Mesothelial cell of epicardium (in vitro differentiated cells): ENCODE measurements around the gene CGN. TPM values are rescaled to one million over a fixed set of nuclear protein-coding genes. Genes with fewer than 3 reads are reported as not detected.

Experiments used
- DNase-seq, 2 experiments: peaks; one replicate each; pipeline ENCODE4 v3.0.0; 2021; ENCODE audit warnings: low spot score in 2 of 2; ENCODE audit not compliant: unreplicated experiment in 2 of 2
- H3K27ac Mint-ChIP-seq: 2 replicates; pipeline ENCODE4 v1.8.0; 2021; ENCODE audit warnings: mixed read lengths
- H3K27me3 Mint-ChIP-seq: 2 replicates; pipeline ENCODE4 v1.8.0; 2021; ENCODE audit warnings: low read depth, mixed read lengths
- H3K36me3 Mint-ChIP-seq: 2 replicates; pipeline ENCODE4 v1.8.0; 2021; ENCODE audit warnings: mixed read lengths
- H3K4me1 Mint-ChIP-seq: 2 replicates; pipeline ENCODE4 v1.8.0; 2021; ENCODE audit warnings: mixed read lengths
- H3K4me3 Mint-ChIP-seq: 2 replicates; pipeline ENCODE4 v1.8.0; 2021; ENCODE audit warnings: mild to moderate bottlenecking, moderate library complexity, mixed read lengths
- H3K9me3 Mint-ChIP-seq: 2 replicates; pipeline ENCODE4 v1.8.0; 2021; ENCODE audit warnings: mixed read lengths
- CTCF ChIP-seq: fragments of 200-600 bp; sonication (generic); IDR thresholded peaks from one replicate; pipeline ENCODE4 v1.5.0; 2021; ENCODE audit warnings: antibody characterized with exemption; ENCODE audit not compliant: unreplicated experiment
- total RNA-seq: library from RNA; stranded (reverse); gene quantifications from 3 replicates; pipeline ENCODE4 v1.2.1, GENCODE V29; 2021

The CGN gene
- total RNA-seq, 1 donor from 2014 or later, result 38.9 TPM

- H3K27me3 Mint-ChIP-seq, result no peaks in the 10 kb centered on the region
- peaks cover 9% of the 10 kb centered on the region for H3K4me1 Mint-ChIP-seq
- no peak for DNase-seq
- H3K27ac Mint-ChIP-seq, result no peak overlapping the region
- no peak for TF ChIP-seq CTCF
- no peak overlapping the region for H3K4me3 Mint-ChIP-seq
- H3K36me3 Mint-ChIP-seq, result peaks cover 19% of the 10 kb centered on the region
- H3K9me3 Mint-ChIP-seq, result no peaks in the 10 kb centered on the region
These were observed 13.5 kb downstream of the CGN start for GRCh38 chr1:151524736-151525135.

DNA sequence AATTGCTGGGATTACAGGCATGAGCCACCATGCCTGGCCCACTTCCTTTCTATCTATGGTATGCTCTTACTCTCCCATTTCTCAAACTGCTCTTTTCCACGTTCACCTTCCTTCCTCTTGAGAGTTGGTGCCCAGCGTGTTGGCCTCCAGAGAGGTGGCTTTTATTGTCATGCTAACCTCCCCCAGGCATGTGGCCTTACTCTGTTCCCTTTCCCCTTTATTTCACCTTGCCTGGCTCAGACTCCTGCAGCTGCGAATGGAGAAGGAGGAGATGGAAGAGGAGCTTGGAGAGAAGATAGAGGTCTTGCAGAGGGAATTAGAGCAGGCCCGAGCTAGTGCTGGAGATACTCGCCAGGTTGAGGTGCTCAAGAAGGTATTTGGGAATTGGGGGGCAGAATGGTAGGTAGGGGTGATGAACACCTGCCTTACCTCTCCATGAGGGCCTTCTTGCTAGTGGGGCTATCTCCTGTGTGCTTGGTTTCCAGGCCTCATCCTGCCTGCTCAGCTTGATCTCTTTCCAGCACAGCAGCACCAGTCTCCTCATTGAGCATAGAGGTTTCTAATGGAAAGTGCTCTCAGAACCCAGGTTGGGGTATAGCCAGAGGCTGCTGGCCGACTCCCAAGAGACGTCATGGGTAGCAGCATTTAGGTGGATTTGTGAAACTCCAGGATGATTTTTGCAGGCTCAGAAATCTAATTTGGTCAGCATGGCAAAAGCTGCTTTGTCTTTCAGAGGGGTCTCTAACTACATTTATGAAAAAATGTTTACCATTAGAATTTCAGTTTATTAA is 15.7 kb downstream of the CGN start:
- Mint-ChIP-seq H3K36me3 (peaks cover 22% of the 10 kb centered on the region), H3K4me3 (no peak overlapping the region), H3K4me1 (no peaks in the 10 kb centered on the region), H3K27ac (no peak overlapping the region), H3K9me3 (no peaks in the 10 kb centered on the region), H3K27me3 (no peaks in the 10 kb centered on the region)
- DNase-seq, result no peak
- TF ChIP-seq CTCF, result no peak

DNA sequence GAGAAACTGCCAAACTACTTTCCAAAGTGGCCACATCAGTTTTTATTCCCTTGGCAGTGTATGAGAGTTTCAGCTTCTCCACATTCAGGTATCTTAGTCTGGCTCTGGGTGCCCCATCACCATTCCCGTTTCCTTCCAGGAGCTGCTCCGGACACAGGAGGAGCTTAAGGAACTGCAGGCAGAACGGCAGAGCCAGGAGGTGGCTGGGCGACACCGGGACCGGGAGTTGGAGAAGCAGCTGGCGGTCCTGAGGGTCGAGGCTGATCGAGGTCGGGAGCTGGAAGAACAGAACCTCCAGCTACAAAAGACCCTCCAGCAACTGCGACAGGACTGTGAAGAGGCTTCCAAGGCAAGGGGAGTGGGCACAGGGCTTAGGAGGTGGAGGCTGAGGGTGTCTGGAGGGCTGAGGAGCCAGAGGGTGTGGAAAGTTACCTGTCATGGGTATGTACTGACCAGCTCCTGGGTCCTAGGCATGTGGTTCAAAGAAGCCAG is 18.1 kb downstream of the CGN start:
- no peak for TF ChIP-seq CTCF
- Mint-ChIP-seq H3K36me3 (peaks cover 21% of the 10 kb centered on the region), H3K27ac (no peak overlapping the region), H3K4me3 (no peak overlapping the region), H3K4me1 (no peaks in the 10 kb centered on the region), H3K9me3 (no peaks in the 10 kb centered on the region), H3K27me3 (no peaks in the 10 kb centered on the region)
- no peak for DNase-seq

- no peak for TF ChIP-seq CTCF
- Mint-ChIP-seq H3K36me3 (peaks cover 17% of the 10 kb centered on the region), H3K27ac (no peak overlapping the region)
These were observed 18.6 kb downstream of the CGN start for GRCh38 chr1:151529781-151530180.

DNA sequence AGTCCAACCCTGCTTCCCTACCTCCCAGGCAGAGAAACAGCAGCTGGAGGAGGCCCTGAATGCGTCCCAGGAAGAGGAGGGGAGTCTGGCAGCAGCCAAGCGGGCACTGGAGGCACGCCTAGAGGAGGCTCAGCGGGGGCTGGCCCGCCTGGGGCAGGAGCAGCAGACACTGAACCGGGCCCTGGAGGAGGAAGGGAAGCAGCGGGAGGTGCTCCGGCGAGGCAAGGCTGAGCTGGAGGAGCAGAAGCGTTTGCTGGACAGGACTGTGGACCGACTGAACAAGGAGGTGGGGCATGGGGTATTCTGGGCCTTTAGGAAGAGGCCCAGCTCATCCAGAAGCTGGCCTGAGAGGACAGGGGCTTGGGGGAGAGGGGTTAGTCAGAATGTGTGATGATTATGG is 19.3 kb downstream of the CGN start:
- H3K4me1 Mint-ChIP-seq, result no peaks in the 10 kb centered on the region
- DNase-seq, result no peak
- H3K4me3 Mint-ChIP-seq, result no peak overlapping the region
- H3K36me3 Mint-ChIP-seq, result peaks cover 16% of the 10 kb centered on the region
- H3K27ac Mint-ChIP-seq, result no peak overlapping the region
- H3K27me3 Mint-ChIP-seq, result no peaks in the 10 kb centered on the region
- no peaks in the 10 kb centered on the region for H3K9me3 Mint-ChIP-seq
- no peak for TF ChIP-seq CTCF

More at GRCh38 chr1:151529781-151530180, 18.6 kb downstream of the CGN start:
- Mint-ChIP-seq H3K9me3 (no peaks in the 10 kb centered on the region), H3K27me3 (no peaks in the 10 kb centered on the region), H3K4me3 (no peak overlapping the region), H3K4me1 (no peaks in the 10 kb centered on the region)
- no peak for DNase-seq
